H1 (cell line): ENCODE results near the gene S1PR2. TPM values are rescaled to one million over a fixed set of nuclear protein-coding genes. Genes with fewer than 3 reads are reported as not detected.
A peak's percentile ranks its signal among the peaks of the same experiment; 100 is the strongest.

Experiments used
- ATF3 ChIP-seq: IDR thresholded peaks from 2 replicates; pipeline ENCODE4 v1.6.1; 2011; ENCODE audit warnings: low read depth, mild to moderate bottlenecking, low read length; ENCODE audit not compliant: insufficient read depth
- BACH1 ChIP-seq: IDR thresholded peaks from 2 replicates; pipeline ENCODE4 v1.6.1; 2012; ENCODE audit warnings: low read length, improper control_type of control experiment
- CHD7 ChIP-seq: fragments of 300-600 bp; sonication (generic); IDR thresholded peaks from 2 replicates; pipeline ENCODE4 v1.7.1; 2012; ENCODE audit warnings: low read length, moderate library complexity, mild to moderate bottlenecking, inconsistent platforms; ENCODE audit not compliant: insufficient replicate concordance
- EZH2 ChIP-seq: fragments of 200-600 bp; sonication (generic); IDR thresholded peaks from 2 replicates; pipeline ENCODE4 v1.7.1; 2012; ENCODE audit warnings: low read depth, mild to moderate bottlenecking, moderate library complexity, low read length, inconsistent platforms; ENCODE audit not compliant: severe bottlenecking
- GTF2F1 ChIP-seq: IDR thresholded peaks from 2 replicates; pipeline ENCODE4 v1.6.1; 2012; ENCODE audit warnings: low read depth, low read length, improper control_type of control experiment, borderline replicate concordance
- JUN ChIP-seq: IDR thresholded peaks from 2 replicates; pipeline ENCODE4 v1.6.1; 2011; ENCODE audit warnings: low read depth, mild to moderate bottlenecking, improper control_type of control experiment, low read length
- POLR2A ChIP-seq, 2 experiments: IDR thresholded peaks; 1 replicate in 1 of 2; 2 replicates in 1 of 2; pipeline ENCODE4 v1.6.1; 2011; ENCODE audit warnings: low read depth in 2 of 2, low read length in 2 of 2, mild to moderate bottlenecking in 2 of 2; ENCODE audit errors: control extremely low read depth in 1 of 2
- SP1 ChIP-seq: IDR thresholded peaks from 2 replicates; pipeline ENCODE4 v1.6.1; 2011; ENCODE audit warnings: low read depth, low read length
- SP4 ChIP-seq: IDR thresholded peaks from 2 replicates; pipeline ENCODE4 v1.6.1; 2012; ENCODE audit warnings: low read length, inconsistent platforms
- SRF ChIP-seq: IDR thresholded peaks from 2 replicates; pipeline ENCODE4 v1.6.1; 2011; ENCODE audit warnings: mild to moderate bottlenecking, low read depth, low read length, moderate library complexity
- SUZ12 ChIP-seq: fragments of 200-600 bp; sonication (generic); IDR thresholded peaks from 2 replicates; pipeline ENCODE4 v1.6.1; 2012; ENCODE audit warnings: mild to moderate bottlenecking, inconsistent platforms, low read length, moderate library complexity, mixed read lengths
- TCF12 ChIP-seq: IDR thresholded peaks from 2 replicates; pipeline ENCODE4 v1.6.1; 2011; ENCODE audit warnings: low read depth, mild to moderate bottlenecking, low read length
- YY1 ChIP-seq: IDR thresholded peaks from 2 replicates; pipeline ENCODE4 v1.6.1; 2011; ENCODE audit warnings: low read depth, mild to moderate bottlenecking, low read length
- polyA plus RNA-seq, 7 experiments: library from polyadenylated mRNA; depleted of rRNA in 3 of 7; stranded (reverse) in 5 of 7; unstranded in 2 of 7; fragments of >200 nt in 5 of 7; fragments of 200-250 nt in 2 of 7; gene quantifications; 1 replicate in 5 of 7; 2 replicates in 1 of 7; 4 replicates in 1 of 7; pipeline versions ENCODE4 v1.2.1 to v1.2.3, GENCODE V29; 2011 to 2013; ENCODE audit warnings: missing spikeins in 2 of 7, mixed read lengths in 2 of 7
- total RNA-seq: library from RNA; stranded (reverse); fragmentation: NEBNext Ultra II Directional; extraction: Animal tissue kit (Norgen Biotek cat#: 25700); gene quantifications from 2 replicates; pipeline ENCODE4 v1.2.1, GENCODE V29; 2021

Gene S1PR2
- total and polyA plus RNA-seq, 2 of the 8 experiments (the other 6 are each of a cell fraction or from before 2014, with no cell fraction given): 17.5 to 19.4 TPM

DNA sequence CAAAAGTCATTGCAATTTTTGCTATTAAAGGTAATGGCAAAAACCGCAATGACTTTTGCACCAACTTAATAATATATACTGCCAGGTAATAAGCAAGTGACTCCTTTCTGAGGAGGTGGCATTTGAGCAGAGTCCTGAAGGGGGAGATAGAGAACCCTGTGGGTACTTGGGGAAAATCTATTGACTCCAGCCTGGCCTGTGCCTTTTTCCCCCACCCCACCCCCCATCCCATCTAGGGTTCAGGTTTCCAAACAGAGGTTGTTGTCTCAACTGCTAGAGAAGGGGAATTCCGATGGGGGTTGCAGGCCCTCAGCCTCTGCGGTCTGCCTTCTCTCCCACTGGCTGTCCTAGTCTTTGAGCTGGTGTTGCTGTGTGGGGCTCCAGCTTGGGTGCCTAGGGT, 11.5 kb downstream of the S1PR2 start (continued):
- TF ChIP-seq CHD7 (no peak), TCF12 (no peak), GTF2F1 (no peak), ATF3 (no peak), JUN (no peak), SRF (no peak), SP4 (peak; percentile 38; the same call in 1 of the 2 replicates), BACH1 (no peak), SUZ12 (no peak), SP1 (peak; percentile 86), POLR2A (IDR thresholded peaks at IDR 0.05; ENCODE audit: control extremely low read depth in 1 of 2, low read depth in 2 of 2, low read length in 2 of 2) (peak in 1 of 2 experiments; percentile 63; a peak in 1 of 3 replicates), YY1 (no peak), EZH2 (no peak)
